Hematopoietic multipotent progenitor cell treated with erythropoietin and hydrocortisone succinate and interleukin-3 and kit ligand, for 4 days (in vitro differentiated cells): ENCODE results near the gene HSPA1B.
A peak's percentile ranks its signal among the peaks of the same experiment; 100 is the strongest.
"Not testable (repeated sequence)": the region's sequence is repeated elsewhere in the genome, so short reads cannot be mapped to it uniquely, and the experiment has no call there.

Experiments used
- DNase-seq: peaks from one replicate; pipeline ENCODE4 v3.0.0-alpha.2; 2015

The HSPA1B gene

DNA sequence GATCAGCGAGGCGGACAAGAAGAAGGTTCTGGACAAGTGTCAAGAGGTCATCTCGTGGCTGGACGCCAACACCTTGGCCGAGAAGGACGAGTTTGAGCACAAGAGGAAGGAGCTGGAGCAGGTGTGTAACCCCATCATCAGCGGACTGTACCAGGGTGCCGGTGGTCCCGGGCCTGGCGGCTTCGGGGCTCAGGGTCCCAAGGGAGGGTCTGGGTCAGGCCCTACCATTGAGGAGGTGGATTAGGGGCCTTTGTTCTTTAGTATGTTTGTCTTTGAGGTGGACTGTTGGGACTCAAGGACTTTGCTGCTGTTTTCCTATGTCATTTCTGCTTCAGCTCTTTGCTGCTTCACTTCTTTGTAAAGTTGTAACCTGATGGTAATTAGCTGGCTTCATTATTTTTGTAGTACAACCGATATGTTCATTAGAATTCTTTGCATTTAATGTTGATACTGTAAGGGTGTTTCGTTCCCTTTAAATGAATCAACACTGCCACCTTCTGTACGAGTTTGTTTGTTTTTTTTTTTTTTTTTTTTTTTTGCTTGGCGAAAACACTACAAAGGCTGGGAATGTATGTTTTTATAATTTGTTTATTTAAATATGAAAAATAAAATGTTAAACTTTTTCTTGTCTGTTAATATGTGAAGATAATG lies 2.2 kb downstream of the HSPA1B start:
- peak; percentile 88 for DNase-seq

GRCh38 chr6:31830886-31831335 lies 3.4 kb downstream of the HSPA1B start:
- DNase-seq = no peak

- DNase-seq = peak; percentile 39
Observed at GRCh38 chr6:31831350-31832215, 4.0 kb downstream of the HSPA1B start.

GRCh38 chr6:31834367-31835250 lies 7.1 kb downstream of the HSPA1B start:
- DNase-seq = peak; percentile 94

GRCh38 chr6:31836047-31836473 lies 8.5 kb downstream of the HSPA1B start:
- DNase-seq = no peak

GRCh38 chr6:31836474-31837368 lies 9.2 kb downstream of the HSPA1B start:
- DNase-seq = peak; percentile 52

DNA sequence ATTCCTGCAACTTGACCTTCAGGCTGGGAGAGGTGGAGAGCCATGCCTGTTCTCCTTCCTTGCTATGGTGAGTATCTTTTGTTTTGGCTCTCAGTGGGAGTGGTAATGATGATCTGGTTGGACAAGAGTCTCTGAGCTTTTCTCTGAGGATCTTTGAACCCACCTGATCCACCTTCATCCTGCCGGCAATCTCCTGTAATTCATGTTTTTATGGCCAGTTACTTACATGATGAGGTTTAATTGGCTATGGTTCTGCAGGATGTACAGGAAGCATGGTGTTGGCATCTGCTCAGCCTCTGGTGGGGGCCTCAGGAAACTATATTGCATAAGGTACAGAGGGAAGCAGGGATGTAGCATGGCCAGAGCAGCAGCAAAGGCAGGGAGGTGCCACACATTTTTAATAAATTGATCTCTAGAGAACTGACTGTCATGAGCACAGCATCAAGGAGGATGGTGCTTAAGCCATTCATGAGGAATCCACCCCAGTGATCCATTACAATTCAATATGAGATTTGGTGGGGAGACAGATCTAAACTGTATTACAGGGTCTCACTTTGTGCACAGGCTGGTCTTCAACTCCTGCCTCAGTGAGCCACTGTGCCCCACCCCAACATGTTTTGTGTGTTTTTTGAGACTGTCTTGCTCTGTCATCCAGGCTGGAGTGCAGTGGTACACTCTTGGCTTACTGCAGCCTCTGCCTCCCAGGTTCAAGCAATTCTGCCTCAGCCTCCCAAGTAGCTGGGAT lies 10.0 kb downstream of the HSPA1B start:
- peak; percentile 43 for DNase-seq

GRCh38 chr6:31838114-31838553 lies 10.6 kb downstream of the HSPA1B start:
- DNase-seq = not testable (repeated sequence)

DNA sequence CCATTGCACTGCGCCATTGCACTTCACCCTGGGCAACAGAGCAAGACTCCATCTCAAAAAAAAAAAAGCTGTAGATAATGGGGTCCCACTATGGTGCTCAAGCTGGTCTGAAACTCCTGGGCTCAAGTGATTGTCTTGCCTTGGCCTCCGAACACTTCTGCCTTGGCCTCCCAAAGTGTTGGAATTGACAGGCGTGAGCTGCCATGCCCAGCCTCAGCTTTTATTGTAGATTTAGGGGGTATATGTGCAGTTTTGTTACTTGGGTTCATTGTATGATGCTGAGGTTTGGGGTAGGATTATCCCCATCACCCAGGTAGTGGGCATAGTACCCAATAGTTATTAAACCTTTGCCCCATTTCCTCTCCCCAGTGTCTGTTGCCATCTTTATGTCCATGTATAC lies 11.4 kb downstream of the HSPA1B start:
- DNase-seq = no peak

DNA sequence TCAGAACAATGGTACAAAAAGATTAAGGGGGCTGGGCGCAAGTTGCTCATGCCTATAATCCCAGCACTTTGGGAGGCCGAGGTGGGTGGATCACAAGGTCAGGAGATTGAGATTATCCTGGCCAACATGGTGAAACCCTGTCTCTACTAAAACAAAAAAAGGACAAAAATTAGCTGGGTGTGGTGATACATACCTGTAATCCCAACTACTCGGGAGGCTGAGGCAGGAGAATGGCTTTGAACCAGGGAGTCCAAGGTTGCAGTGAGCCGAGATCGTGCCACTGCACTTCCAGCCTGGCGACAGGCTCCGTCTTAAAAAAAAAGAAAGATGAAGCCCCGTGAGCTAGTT lies 12.2 kb downstream of the HSPA1B start:
- not testable (repeated sequence) for DNase-seq

DNA sequence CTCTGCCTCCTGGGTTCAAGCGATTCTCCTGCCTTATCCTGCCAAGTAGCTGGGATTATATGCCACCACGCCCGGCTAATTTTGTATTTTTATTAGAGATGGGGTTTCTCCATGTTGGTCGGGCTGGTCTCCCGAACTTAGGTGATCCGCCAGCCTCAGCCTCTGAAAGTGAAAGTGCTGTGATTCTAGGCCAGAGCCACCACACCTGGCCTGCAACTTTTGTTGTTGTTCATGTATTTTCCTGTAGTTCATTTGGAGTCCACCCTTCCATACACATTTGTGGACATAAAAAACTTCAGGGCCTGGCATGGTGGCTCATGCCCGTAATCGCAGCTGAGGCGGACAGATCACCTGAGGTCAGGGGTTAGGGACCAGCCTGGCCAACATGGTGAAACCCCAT lies 14.5 kb downstream of the HSPA1B start:
- no peak for DNase-seq

DNA sequence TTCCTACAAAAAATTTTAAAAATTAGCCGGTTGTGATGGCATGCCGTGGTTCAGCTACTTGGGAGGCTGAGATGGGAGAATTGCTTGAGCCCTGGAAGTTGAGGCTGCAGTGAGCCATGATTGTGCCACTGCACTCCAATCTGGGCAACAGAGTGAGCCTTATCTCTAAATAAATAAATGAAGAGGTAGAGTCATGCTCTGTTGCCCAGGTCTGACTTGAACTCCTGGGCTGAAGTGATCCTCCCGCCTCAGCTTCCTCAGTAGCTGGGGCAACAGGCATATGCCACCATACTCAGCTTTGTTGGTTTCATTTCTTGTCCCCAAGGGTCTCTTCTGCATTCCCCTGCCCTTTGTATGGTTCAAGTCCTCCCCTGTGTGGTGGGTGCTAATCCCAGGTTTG lies 17.0 kb downstream of the HSPA1B start:
- DNase-seq = no peak

- no peak for DNase-seq
Observed at GRCh38 chr6:31847276-31847978, 19.9 kb downstream of the HSPA1B start.

GRCh38 chr6:31850765-31851484 lies 23.4 kb downstream of the HSPA1B start:
- no peak for DNase-seq

DNA sequence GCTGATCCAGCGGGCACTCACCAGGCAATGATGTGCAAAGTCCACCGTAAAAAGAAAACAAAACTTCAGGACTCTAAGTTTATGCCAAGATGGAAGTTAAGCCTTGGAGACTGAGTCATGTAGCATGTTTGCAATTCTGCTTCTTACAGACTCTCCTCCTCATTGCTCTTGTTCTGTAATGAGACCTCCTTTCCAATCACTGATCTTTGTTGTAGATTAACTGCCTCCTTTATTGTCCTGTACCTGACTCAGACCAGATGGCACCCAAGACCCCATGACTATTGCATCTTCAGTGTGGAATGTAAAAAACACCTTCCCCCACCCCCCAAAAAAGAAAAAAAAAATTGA lies 23.9 kb downstream of the HSPA1B start:
- DNase-seq = no peak

DNA sequence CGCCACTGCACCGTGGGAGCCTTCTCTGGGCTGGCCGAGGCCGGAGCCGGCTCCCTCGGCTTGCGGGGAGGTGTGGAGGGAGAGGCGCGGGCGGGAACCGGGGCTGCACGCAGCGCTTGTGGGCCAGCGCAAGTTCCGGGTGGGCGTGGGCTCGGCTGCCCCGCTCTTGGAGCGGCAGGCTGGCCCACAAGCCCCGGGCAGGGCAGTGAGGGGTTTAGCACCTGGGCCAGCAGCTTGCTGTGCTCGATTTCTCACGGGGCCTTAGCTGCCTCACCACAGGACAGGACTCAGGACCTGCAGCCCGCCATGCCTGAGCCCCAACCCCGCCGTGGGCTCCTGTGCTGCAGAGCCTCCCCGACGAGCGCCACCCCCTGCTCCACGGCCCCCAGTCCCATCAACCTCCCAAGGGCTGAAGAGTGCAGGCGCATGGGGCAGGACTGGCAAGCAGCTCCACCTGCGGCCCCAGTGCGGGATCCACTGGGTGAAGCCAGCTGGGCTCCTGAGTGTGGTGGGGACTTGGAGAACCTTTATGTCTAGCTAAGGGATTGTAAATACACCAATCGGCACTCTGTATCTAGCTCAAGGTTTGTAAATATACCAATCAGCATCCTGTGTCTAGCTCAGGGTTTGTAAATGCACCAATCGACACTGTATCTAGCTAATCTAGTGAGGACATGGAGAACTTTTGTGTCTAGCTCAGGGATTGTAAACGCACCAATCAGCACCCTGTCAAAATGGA lies 24.6 kb downstream of the HSPA1B start:
- not testable (repeated sequence) for DNase-seq

DNA sequence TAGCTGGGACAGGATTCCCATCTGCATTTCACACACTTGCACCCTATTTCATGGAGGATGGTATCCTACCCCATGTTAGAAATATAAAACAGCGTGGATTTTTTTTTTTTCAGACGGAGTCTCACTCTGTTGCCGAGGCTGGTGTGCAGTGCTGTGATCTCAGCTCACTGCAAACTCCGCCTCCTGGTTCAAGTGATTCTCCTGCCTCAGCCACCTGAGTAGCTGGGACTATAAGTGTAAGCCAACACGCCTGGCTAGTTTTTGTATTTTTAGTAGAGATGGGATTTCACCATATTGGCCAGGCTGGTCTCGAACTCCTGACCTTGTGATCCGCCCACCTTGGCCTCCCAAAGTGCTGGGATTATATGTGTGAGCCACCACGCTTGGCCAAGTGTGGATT lies 30.2 kb downstream of the HSPA1B start:
- DNase-seq = not testable (repeated sequence)

DNA sequence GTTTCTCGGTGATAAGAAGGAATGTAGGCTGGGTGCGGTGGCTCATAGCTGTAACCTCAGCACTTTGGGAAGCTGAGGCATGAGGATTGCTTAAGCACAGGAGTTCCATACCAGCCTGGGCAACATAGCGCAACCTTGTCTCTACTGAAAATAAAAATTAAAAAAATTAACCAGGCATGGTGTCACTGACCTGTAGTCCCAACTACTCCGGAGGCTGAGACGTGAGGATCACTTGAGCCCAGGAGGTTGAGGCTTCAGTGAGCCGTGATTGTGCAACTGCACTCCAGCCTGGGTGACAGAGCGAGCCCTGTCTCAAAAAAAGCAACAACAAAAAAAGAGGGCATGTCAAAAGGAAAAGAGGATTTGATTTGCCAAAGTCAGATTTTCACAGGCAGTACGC lies 31.2 kb downstream of the HSPA1B start:
- no peak for DNase-seq

GRCh38 chr6:31859923-31860322 lies 32.4 kb downstream of the HSPA1B start:
- no peak for DNase-seq
